Kidney tubule cell (primary cell): ENCODE results near the gene AMFR.

Experiments
- DNase-seq: peaks from one replicate; pipeline ENCODE4 v3.0.0-alpha.2; 2018; ENCODE audit warnings: low spot score

The AMFR gene

DNA sequence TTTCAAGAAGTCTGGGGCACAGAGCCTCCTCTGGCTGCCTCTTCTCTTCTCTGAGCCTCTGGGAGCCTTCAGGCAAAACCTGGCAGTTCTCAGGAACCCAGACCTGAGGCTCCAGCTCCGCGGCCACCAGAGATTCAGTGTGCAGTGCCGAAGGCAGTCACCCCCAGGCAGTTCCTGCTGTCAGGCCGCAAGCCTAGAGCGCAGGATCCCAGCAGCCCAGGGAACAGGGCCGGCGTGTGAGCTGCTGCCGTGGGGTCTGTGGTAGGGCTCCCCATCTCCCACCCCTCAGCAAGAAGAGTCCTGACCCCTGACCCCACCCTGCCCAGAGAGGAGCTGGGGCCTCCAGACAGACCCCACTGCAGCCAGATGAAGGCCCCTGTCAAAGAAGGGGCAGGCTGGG lies 78.2 kb downstream of the AMFR start:
- no peak for DNase-seq

DNA sequence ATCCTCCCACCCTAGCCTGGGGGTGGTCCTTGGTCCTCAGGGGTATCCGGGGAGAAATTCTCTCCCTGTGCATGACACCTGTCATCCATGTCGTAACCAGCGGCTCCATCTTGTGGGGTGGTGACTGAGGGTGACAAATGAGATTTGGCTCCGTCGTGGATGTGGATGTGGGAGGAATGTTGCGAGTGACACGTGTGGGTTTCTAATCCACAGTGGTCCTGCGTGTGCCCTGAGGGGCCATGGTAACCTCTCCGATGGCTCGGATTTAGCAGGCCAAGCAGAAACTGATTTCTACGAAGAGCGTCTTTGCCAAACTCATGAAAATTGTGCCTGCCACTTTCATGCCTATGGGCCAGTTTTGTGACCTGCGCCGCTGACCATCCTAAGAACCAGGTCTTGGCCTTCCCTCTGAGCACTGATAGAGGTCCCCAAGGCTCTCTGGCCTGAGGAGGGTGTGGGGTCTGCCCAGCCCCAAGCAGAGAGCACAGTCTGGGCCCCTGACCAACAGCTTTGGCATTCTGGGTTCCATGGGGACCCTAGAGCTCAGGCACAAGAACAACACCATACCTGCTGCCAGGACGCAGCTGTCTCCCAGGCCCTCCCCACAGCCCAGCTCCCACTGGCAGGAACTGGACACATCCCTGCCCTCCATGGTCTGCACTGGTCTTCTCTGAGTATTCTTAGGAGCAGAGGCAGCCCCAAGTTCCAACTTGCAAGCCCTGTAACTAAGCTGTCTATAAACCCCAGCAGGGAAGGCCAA lies 79.0 kb downstream of the AMFR start:
- DNase-seq, result no peak

DNA sequence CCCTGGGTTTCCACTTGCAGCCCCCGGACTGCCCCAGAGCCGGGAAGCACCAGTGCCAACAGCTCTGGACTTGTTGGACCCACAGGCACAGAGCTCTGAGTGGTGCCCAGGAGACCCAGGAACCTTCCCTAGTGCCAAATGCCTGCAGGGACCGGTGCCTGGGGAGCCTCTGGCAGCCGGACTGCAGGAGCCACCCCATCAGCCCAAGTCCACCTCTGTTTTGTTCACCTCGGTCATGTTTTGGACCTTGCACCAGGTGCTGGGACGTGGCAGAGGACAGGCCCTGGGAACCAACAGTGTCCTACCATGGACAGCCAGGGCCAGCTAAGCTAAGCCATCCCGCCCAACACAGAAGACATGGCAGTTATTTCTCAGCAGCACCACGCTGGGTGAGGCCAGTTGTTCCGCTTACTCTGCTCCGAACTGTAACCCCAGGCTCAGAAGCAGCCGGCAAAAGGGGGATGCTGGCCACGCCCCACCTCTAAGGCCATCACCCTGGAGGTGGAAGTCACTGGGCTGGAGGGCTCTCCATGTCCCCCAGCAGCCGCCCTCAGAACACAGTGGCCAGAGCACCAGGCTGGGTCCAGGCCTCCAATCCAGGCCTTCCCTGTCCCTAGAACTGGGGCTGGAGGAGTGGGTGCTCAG lies 79.8 kb downstream of the AMFR start:
- no peak for DNase-seq

DNA sequence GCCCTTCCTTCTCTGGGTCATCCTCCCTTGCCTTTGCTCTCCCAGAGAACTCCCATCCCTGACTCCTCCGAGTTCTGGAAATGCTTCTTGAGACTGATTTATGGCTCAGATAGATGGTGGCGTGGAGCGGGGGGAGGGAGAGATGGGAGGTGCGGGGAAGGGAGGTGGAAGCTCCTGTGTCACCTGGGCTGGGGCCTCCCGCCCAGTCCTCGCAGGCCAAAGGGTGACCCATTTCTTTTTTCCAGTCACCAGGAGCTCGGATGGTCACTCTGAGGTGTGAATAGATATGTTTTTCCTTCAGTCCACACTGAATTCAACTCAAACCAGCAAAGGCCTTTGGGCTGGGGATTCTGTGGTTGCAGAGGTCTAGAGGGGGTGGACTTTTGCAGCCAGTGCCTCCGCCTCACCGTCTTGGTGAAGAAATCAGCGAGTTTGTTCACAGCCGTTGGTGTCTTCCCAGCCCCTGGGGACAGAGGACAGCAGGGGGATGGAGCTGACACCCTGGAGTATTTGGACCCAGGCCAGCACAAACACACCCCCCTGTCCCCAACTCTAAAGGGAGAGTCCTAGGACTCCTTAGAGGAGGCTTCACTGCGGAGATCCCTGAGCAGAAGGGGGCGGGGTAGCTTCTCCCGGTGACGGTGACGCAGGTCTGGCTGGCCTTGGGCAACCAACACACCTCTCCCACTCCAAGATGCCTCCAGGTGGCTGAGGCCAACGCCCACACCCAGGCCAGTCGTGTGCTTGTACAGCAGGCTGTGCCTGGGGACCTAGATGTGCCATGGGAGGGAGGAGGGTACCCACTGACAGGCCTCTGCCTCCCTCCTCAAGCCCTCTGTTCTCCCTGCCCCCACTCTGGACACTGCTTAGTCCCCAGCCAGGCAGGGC lies 80.6 kb downstream of the AMFR start:
- DNase-seq, result no peak

DNA sequence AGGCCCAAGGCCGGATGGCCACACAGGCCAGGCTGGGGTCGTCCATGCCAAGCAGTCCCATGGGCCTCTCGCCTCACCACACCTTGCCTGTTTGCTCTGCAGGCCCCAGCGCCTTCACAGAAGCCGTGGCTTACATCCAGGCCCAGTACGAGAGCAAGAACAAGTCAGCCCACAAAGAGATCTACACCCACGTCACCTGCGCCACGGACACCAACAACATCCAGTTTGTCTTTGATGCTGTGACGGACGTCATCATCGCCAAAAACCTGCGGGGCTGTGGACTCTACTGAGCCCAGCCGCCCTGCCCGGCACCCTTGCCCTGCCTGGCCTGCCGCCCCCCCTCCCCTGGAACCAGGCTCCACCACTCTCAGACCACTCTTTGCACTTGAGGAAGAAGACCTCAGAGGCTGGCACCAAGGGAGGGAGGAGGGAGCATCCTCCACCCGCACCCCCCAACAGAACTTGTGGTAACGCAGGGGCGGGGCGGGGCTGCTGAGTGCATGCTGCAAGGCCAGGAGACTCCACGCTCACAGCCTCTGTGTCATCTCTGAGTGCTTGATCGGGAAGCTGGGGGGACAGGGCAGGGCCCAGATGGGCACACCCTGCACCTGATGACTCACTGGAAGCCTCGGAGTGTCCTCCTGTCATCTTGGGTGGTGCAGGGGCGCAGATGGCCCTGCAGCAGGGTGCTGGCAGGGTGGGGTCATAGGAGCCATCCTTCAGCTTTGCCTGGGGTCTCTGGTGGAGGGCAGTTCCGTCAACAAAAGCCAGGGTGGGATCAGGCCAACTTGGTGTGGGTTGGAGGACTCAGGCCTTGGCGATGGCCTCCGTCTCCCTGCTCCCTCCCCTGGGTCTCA lies 81.5 kb downstream of the AMFR start:
- DNase-seq, result no peak

DNA sequence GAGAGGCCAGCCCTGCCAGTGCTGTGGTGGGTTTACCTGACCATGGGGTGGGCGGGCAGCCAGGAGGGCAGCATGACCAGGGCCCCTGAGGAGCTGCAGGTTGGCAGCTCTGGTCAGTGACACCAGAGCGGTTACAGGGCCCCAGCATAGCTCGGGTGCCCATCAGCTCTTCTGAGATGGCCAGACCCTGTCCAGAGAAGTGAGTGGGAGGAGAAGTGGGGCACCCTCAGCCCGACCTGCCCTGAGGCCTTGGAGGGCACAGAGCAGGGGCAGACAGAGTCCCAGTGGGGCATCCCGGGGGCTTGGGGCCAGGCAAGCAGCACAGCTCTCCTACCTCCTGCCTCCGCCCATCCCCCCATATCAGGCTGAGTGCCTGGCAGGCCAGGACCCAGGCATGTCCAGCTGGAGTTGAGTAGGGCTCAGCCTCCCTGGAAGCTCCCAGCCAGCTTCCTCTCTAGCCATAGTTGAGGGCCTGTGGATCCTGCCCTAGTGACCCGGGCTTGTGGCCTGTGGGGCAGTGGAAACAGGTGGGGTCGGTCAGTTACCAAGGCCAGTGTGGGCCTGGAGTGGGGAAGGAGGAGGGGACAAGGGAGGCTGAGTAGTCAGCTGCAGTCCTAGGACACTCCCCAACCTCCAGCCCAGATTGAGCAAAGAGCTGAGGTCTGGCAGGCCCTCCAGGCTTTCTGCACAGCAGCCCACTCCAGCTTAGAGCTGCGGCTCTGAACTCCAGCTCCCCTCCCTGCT lies 83.5 kb downstream of the AMFR start:
- no peak for DNase-seq

DNA sequence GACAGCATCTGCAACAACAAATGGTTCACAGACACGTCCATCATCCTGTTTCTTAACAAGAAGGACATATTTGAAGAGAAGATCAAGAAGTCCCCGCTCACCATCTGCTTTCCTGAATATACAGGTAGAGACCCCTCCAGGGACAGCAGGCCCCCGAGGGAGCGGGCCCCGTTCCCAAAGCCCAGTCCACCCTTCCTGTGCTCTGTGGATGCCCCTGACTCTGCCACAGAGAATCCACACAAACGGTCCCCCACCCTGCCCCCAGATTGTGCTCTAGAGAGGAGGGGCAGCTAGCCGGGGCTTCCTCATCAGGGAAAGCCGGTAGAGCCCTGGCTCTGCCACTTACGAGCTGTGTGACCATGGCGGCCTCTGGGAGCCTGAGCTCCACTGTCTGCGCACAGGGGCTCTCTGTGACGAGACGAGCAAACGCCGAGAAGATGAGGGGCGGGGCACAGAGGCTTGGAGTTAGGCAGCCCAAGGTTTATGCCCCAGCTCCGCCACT lies 84.4 kb downstream of the AMFR start:
- DNase-seq, result no peak

DNA sequence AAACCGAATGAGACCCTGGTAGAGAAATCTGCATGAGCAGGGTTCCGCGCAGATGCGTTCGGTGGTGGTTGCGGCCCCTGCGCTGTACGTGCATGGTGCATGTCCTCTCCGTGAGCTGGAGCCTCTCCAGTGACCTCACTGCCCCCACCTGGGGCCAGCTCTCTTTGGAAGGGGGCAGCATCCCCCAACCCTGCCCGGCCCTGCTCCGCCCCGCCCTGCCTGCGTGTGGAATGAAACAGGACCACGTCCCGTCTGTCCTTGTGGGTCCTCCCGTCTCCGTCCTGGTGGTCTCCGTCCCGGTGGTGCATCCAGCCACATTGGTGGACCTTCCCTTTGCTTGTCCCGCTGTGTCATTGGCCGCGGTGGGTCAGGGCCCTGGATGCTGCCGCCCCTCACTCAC lies 84.9 kb downstream of the AMFR start:
- DNase-seq, result no peak

DNA sequence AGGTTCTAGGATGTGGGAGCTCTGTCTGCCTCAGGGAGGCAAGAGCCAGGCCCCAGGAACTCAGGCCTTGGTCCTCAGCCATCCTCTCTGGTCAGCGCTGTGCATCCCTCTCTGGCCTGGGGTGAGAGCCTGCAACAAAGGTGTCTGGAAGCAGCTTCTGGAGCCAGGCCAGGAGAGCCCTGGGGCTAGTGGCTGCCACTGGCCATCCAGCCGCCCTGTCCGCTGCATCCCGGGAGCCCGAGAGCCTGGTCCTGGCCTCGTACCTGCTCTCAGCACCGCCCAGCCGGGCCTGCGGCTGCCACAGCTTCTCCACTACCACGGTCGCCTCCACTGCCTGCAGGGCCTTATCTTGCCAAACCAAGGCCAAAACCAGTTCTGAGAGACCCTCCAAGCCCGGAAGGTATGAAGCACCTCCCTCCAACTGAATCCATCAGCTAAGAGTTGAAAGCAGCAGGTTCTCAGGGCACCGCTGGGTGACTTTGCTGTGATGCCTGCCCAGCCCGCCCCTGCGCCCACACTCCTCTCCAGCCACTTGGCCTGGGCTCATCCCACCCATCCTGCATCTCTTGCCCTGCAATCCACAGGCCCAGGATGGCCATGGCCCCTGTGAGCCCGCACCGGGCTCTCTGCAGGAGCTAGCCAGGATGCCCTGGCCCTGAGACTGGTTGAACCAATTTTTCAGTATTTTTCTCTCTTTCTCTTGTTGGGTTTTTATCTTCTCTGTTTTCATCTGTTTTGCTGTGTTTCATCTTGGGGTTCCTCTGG lies 85.7 kb downstream of the AMFR start:
- DNase-seq, result no peak

DNA sequence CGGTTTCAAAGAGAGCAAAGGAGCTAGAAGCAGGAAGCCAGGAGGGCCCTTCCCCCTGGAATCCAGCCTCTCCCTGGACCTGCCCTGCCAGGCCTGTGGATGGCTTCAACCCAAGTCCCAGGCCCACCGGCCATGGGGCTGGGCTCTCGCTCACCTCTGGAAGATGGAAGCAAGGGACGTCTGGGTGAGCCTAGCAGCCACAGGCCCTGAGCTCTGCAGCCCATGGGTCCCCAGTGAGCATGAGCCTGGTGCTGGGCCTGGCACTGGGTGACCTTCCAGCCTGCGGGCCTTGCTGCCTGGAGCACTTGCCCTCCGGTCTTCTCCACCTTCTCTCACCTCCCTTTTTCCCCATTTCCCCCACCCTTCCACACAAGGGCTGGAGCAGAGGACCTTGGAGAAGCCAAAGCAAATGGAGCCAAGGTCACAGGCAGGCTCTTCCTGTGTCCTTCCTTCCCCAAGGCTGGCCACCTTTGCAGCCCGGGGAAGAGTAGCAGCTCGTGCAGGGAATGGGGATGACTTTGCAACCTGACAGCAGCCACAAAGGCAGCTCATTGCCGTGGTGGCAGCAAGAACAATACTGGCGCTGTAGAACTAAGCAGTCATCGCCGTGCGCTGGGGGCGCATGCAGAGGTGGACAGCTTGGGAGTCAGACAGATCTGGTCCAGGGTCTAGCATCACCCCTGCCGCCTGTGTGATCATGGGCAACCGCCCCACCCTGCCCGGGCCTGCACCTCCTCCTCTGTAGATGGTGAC lies 86.6 kb downstream of the AMFR start:
- DNase-seq, result no peak

DNA sequence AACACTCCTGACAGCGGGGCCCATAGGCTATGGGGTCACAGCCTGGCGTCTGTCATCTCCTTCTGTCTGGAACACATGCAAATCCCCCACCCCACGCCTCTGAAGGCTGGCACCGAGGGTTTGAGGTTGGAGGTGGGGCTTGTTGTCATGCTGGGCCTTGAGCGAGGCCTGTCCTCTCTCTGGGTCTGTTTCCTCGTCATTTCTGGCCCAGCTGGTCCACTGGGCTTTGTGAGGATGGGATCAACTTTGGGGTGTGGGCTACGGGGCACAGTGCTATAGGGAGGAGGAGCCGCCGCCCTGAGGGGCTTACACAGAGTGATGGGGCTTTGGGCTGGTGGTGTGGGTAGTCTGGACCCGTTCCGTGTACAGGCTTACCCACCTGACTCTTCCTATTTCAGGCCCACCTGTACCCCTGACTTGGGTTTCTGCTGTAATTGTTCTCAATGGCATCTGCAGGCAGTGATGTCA lies 87.5 kb downstream of the AMFR start:
- no peak for DNase-seq

DNA sequence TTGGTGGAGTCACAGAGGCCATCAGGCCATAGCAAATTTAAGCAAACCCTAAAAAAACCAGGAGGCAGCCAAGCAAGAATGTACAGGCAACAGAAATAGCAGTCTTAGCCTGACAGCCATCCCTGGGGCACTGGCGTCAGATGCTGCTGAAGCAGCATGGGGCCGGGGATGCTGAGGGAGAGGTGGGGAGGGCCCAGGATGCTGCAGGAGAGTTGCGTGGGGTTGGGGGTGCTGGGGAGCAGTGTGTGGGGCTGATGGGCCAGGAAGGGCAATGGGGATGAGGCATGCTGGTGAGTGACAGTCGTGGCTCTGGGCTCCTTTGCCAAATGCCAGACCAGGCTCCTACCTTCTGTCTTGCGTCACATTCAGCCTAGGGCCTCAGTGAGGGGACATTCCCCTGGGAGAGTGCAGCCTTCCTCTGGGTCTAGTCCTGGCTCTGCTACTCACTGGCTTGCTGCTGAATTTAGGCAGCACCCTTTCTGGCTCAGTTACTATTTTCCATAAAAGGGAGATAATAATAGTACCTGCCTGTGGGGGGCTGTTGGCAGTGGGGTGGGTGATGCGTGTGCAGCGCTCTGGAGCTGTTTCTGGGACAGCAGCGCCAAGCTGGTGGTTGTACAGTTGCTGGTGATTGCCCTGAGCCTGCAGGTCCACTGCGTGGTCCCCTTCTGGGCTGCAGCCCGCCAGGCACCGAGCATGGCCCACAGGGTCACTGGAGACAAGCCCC lies 88.1 kb downstream of the AMFR start:
- DNase-seq, result no peak

DNA sequence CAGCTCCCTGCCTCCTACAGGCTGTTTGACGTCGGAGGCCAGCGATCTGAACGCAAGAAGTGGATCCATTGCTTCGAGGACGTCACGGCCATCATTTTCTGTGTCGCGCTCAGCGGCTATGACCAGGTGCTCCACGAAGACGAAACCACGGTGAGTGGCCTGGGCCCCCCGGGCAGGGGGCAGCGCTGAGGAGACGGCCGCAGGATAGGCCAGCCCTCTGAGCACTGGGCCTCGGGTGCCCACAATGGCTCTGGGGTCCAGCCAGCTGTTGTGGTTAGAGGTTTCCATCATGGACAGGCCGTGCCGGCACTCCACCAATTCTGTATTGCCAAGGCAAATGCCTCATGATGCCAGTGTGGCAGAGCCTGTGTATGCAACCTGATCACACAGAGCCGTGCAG lies 88.6 kb downstream of the AMFR start:
- DNase-seq, result no peak

DNA sequence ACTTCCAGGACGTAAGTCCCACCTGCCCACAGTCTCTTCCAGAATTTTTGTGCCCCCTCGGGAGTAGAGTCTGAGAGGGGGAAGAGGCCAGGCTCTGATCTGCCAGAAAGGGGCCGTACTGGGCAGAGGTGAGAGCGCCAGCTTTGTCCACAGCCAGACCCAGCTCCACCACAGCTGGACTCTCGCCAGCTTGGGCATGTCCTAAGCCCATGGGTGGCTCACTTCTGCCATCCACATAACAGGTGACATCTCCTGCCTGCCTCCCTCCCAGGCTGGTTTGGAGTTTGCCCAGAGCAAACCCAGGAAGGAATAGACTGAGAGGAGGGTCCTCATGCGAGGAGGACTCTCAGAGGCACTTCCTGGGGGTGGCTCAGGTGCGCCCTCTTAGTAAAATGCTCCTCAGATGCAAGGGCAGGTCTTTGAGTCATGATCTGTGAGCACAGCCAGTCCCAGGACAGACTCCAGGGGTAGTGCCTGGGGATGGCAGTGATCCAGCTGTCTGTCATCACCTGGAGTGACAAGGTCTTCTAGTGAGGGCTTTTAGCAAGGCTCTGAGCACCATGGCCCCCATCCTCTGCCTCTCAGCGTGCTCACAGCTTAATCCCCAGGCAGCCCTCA lies 89.2 kb downstream of the AMFR start:
- peak; percentile 46 for DNase-seq

DNA sequence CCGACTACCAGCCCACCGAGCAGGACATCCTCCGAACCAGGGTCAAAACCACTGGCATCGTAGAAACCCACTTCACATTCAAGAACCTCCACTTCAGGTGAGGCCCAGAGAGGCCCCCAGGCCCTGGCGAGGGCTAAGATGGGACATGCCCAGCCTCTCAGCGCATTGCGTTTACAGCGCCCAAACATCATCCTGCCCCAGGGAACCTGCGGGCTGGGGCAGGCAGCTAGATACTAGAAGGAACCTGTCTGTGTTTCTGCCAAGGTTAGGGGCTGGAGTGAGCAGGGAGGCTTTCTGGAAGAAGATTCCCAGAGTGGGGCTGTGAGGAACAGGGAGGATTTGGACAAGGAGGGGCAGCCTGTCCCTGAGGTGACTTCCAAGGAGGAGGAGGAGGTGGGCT lies 90.6 kb downstream of the AMFR start:
- DNase-seq, result no peak

DNA sequence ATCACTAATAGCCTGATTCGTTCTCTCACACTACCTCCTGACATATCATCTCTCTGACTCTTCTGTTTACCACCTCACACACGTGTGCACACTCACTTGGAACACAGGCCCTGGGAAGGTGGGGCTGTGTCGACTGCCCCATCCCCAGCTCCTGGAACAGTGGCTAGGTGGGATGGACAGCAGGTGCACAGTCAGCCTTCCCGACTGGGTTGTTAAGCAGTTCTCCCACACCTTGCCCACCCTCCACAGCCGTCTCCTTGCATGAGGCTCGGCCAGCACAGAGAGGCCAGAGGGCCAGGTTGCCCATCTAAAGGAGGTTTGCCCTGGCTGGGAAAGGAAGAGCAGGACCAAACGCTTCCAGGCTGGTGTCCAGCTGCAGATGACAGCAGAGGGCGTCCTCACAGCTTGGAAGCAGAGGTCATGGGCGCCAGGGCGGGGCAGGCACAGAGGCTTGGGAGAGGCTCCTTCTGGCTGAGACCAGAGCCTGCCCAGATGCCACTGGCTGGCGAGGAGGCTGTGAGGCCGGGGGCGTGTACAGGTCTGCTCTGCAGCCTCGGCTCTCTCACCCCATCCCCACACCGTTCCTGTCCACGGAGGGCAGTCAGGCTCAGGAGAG lies 92.8 kb downstream of the AMFR start:
- peak; percentile 75 for DNase-seq

DNA sequence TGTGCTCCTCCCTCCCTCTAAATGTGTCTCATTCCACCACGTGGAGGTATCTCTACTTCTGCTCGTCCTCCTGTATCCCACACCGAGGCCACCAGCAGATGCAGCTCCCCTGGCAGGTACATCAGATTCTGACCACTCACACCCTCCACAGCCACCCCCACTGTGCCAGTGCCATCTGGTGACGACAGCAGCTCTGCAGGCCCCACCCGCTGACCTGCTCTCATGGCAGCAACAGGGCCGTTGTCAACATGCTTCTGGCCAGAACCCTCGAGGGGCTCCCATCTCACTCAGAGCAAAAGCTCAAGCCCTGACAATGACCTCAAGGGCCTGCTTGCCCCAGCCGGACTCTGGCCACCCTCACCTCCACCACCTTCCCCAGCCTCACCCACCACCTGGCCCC lies 93.4 kb downstream of the AMFR start:
- DNase-seq, result no peak

DNA sequence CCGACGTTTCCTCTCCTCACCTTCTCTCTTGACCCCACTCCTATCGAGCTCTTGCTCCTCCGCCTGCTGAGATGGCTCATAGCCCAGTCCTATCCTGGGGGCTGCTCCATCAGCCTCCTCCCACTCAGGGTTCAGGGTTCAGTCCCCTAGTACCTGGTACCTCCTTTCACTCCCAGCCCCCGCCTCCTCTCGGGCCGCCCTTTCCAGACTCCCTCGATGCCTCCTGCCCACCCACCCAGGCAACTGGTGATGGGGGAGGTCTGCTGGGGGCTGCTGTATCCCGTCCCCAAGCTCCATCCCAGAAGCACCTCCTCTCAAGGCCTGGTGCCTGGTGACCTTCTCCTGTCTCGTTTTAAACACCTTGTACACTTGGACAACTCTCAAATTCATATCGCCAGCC lies 93.9 kb downstream of the AMFR start:
- DNase-seq, result no peak
